Effector CD4-positive, alpha-beta T cell (primary cell): ENCODE data around the gene OPRPN. TPM values are rescaled to one million over a fixed set of nuclear protein-coding genes. Genes with fewer than 3 reads are reported as not detected.

Experiments
- DNase-seq: peaks from one replicate; pipeline ENCODE4 v3.0.0-alpha.2; 2020
- total RNA-seq: gene quantifications from one replicate; lab custom pipeline; 2026; lab: John Stamatoyannopoulos, UW

OPRPN gene
- not detected for total RNA-seq

- no peak for DNase-seq
Measured at GRCh38 chr4:70397580-70397979, at the start of gene OPRPN. TSS of gene OPRPN (plus strand) at chr4:70397940. CDS start at chr4:70399286, 1,346 bp downstream.

- DNase-seq, result no peak
Measured at GRCh38 chr4:70356185-70356584, 41.6 kb upstream of the OPRPN start.

GRCh38 chr4:70359115-70359661, 38.6 kb upstream of the OPRPN start:
- no peak for DNase-seq

GRCh38 chr4:70360460-70360859, 37.3 kb upstream of the OPRPN start, which contains the start of gene SMR3A:
TSS of gene SMR3A (plus strand) at chr4:70360760. CDS start at chr4:70362116, 1,356 bp downstream.
- DNase-seq, result no peak

- no peak for DNase-seq
Measured at GRCh38 chr4:70364002-70364401, 33.7 kb upstream of the OPRPN start.

- DNase-seq, result no peak
Measured at GRCh38 chr4:70365479-70365878, 32.3 kb upstream of the OPRPN start.

- DNase-seq, result no peak
Measured at GRCh38 chr4:70367813-70368212, 29.9 kb upstream of the OPRPN start.

GRCh38 chr4:70371987-70372386, 25.8 kb upstream of the OPRPN start:
- no peak for DNase-seq

GRCh38 chr4:70372760-70373159, 25.0 kb upstream of the OPRPN start:
- no peak for DNase-seq

GRCh38 chr4:70380578-70380977, 17.2 kb upstream of the OPRPN start:
- DNase-seq, result no peak

GRCh38 chr4:70382691-70383181, 15.0 kb upstream of the OPRPN start, which contains the start of gene SMR3B:
TSS of gene SMR3B (plus strand) at chr4:70383131. CDS start at chr4:70384511, 1,380 bp downstream.
- DNase-seq, result no peak

GRCh38 chr4:70392057-70392776, 5.5 kb upstream of the OPRPN start:
- no peak for DNase-seq

- no peak for DNase-seq
Measured at GRCh38 chr4:70399319-70399718, 1.6 kb downstream of the OPRPN start.

GRCh38 chr4:70402762-70403161, 5.0 kb downstream of the OPRPN start:
- no peak for DNase-seq

GRCh38 chr4:70405765-70406164, 8.0 kb downstream of the OPRPN start:
- DNase-seq, result no peak

GRCh38 chr4:70425306-70425705, 27.6 kb downstream of the OPRPN start:
- no peak for DNase-seq

GRCh38 chr4:70426789-70427188, 29.0 kb downstream of the OPRPN start:
- DNase-seq, result no peak

GRCh38 chr4:70437197-70437596, 39.5 kb downstream of the OPRPN start:
- DNase-seq, result no peak

- no peak for DNase-seq
Measured at GRCh38 chr4:70442474-70442873, 44.7 kb downstream of the OPRPN start.

GRCh38 chr4:70443329-70443728, 45.6 kb downstream of the OPRPN start:
- DNase-seq, result no peak

GRCh38 chr4:70449220-70449619, 51.5 kb downstream of the OPRPN start:
- DNase-seq, result no peak

GRCh38 chr4:70452946-70453345, 55.2 kb downstream of the OPRPN start:
- DNase-seq, result no peak
